GM23338 (cell line): ENCODE data around the gene TMPRSS5. TPM values are rescaled to one million over a fixed set of nuclear protein-coding genes. Genes with fewer than 3 reads are reported as not detected.

Source experiments
- ATAC-seq: fragments of 200-7000 bp; cut with Tn5 transposase; 3 replicates; pipeline ENCODE4 v1.9.1; 2020
- DNase-seq: peaks from one replicate; pipeline ENCODE4 v3.0.0-alpha.2; 2015; ENCODE audit warnings: low spot score
- H2AFZ ChIP-seq: fragments of 200-600 bp; sonication (generic); 2 replicates; pipeline ENCODE4 v1.8.0; 2016; ENCODE audit warnings: antibody characterized with exemption, mild to moderate bottlenecking, moderate library complexity
- H3F3A ChIP-seq: fragments of 200-600 bp; sonication (generic); replicated peaks from 2 replicates; pipeline ENCODE4 v1.8.0; 2017; ENCODE audit warnings: antibody characterized with exemption, mixed run types, low read depth
- H3K27ac ChIP-seq: fragments of 200-600 bp; sonication (generic); 2 replicates; pipeline ENCODE4 v1.6.1; 2016; ENCODE audit warnings: low read depth
- H3K27me3 ChIP-seq: fragments of 200-600 bp; sonication (generic); 2 replicates; pipeline ENCODE4 v1.8.0; 2016; ENCODE audit warnings: mild to moderate bottlenecking, mixed run types, moderate library complexity; ENCODE audit not compliant: insufficient read depth
- H3K36me3 ChIP-seq: fragments of 200-600 bp; sonication (generic); 2 replicates; pipeline ENCODE4 v1.8.0; 2016; ENCODE audit warnings: mild to moderate bottlenecking; ENCODE audit not compliant: insufficient read depth
- H3K4me1 ChIP-seq: fragments of 200-600 bp; sonication (generic); 2 replicates; pipeline ENCODE4 v1.8.0; 2016; ENCODE audit warnings: mild to moderate bottlenecking, moderate library complexity; ENCODE audit not compliant: insufficient read depth
- H3K4me2 ChIP-seq: fragments of 200-600 bp; sonication (generic); 2 replicates; pipeline ENCODE4 v1.7.1; 2017; ENCODE audit warnings: mixed run types
- H3K4me3 ChIP-seq: fragments of 200-600 bp; sonication (generic); 2 replicates; pipeline ENCODE4 v1.6.1; 2016; ENCODE audit warnings: mixed run types
- H3K79me2 ChIP-seq: fragments of 200-600 bp; sonication (generic); replicated peaks from 2 replicates; pipeline ENCODE4 v1.8.0; 2017; ENCODE audit warnings: mild to moderate bottlenecking; ENCODE audit not compliant: insufficient read depth
- H3K9me2 ChIP-seq: fragments of 200-600 bp; sonication (generic); 2 replicates; pipeline ENCODE4 v1.8.0; 2017; ENCODE audit not compliant: insufficient read depth
- H4K20me1 ChIP-seq: fragments of 200-600 bp; sonication (generic); replicated peaks from 2 replicates; pipeline ENCODE4 v1.8.0; 2017; ENCODE audit warnings: mild to moderate bottlenecking; ENCODE audit not compliant: insufficient read depth
- H3K27ac Mint-ChIP-seq: 2 replicates; pipeline ENCODE4 v1.8.0; 2020; ENCODE audit warnings: inconsistent platforms, mild to moderate bottlenecking, moderate library complexity, mixed read lengths
- H3K27me3 Mint-ChIP-seq: 3 replicates; pipeline ENCODE4 v1.8.0; 2022; ENCODE audit warnings: low read depth, mild to moderate bottlenecking, moderate library complexity, mixed read lengths, inconsistent platforms; ENCODE audit not compliant: insufficient read depth, poor library complexity
- H3K36me3 Mint-ChIP-seq: 3 replicates; pipeline ENCODE4 v1.8.0; 2021; ENCODE audit warnings: low read depth, mild to moderate bottlenecking, inconsistent platforms, moderate library complexity, mixed read lengths
- H3K4me1 Mint-ChIP-seq: 3 replicates; pipeline ENCODE4 v1.8.0; 2020; ENCODE audit warnings: mild to moderate bottlenecking, inconsistent platforms, mixed read lengths
- H3K4me3 Mint-ChIP-seq: 3 replicates; pipeline ENCODE4 v1.8.0; 2021; ENCODE audit warnings: moderate library complexity, mild to moderate bottlenecking, inconsistent platforms, mixed read lengths
- H3K9me3 Mint-ChIP-seq: 3 replicates; pipeline ENCODE4 v1.8.0; 2020; ENCODE audit warnings: moderate library complexity, mild to moderate bottlenecking, inconsistent platforms, mixed read lengths
- CREB1 ChIP-seq: fragments of 250-450 bp; sonication (Bioruptor Pico); IDR thresholded peaks from 2 replicates; pipeline ENCODE4 v1.5.0; 2020; ENCODE audit warnings: low read depth, mild to moderate bottlenecking, moderate library complexity
- CTCF ChIP-seq, 2 experiments: fragments of 200-600 bp in 1 of 2; sonication (generic) in 1 of 2; conservative IDR thresholded peaks; 2 replicates each; pipeline versions ENCODE4 v1.5.1 to v1.6.1; 2016 to 2017; ENCODE audit warnings: antibody characterized with exemption in 2 of 2, low read depth in 2 of 2, mild to moderate bottlenecking in 2 of 2, moderate library complexity in 1 of 2
- EZH2 ChIP-seq: fragments of 200-600 bp; sonication (generic); IDR thresholded peaks from one replicate; pipeline ENCODE4 v1.8.0; 2017; ENCODE audit warnings: antibody characterized with exemption, mild to moderate bottlenecking, low read depth; ENCODE audit not compliant: unreplicated experiment
- NANOG ChIP-seq: IDR thresholded peaks from 2 replicates; pipeline ENCODE4 v1.6.1; 2016; ENCODE audit warnings: antibody characterized with exemption, borderline replicate concordance
- POLR2AphosphoS5 ChIP-seq: IDR thresholded peaks from 2 replicates; pipeline ENCODE4 v1.6.1; 2016; ENCODE audit warnings: antibody characterized with exemption, low read depth
- ZNF114 ChIP-seq: fragments of 250-450 bp; sonication (Bioruptor Pico); IDR thresholded peaks from 2 replicates; pipeline ENCODE4 v1.5.0; 2020; ENCODE audit warnings: mild to moderate bottlenecking, moderate library complexity
- ZNF331 ChIP-seq: fragments of 250-450 bp; sonication (Bioruptor Pico); IDR thresholded peaks from 2 replicates; pipeline ENCODE4 v1.5.0; 2020; ENCODE audit warnings: low read depth, mild to moderate bottlenecking, moderate library complexity
- polyA plus RNA-seq: library from polyadenylated mRNA; unstranded; fragments of >200 nt; fragmentation: Nextera tagmentation; extraction: Ambion mirVana; gene quantifications from 2 replicates; pipeline ENCODE4 v1.2.1, GENCODE V29; 2016
- total RNA-seq: library from RNA; depleted of rRNA; stranded (reverse); fragments of >200 nt; shearing (Covaris generic); gene quantifications from 2 replicates; pipeline ENCODE4 v1.2.3, GENCODE V29; 2014

Gene TMPRSS5
- total and polyA plus RNA-seq, 2 experiments from 2014 or later, result not detected

GRCh38 chr11:113694390-113694789 is 11.7 kb downstream of the TMPRSS5 start:
- Mint-ChIP-seq H3K27ac (no peak overlapping the region), H3K4me3 (no peak overlapping the region), H3K36me3 (no peaks in the 10 kb centered on the region), H3K27me3 (peaks cover 9% of the 10 kb centered on the region), H3K4me1 (peaks cover 4% of the 10 kb centered on the region; the same call in 2 of the 3 replicates), H3K9me3 (no peaks in the 10 kb centered on the region)
- no peak for ATAC-seq
- no peak for DNase-seq
- Histone ChIP-seq H3K4me3 (no peak overlapping the region), H2AFZ (no peak overlapping the region), H4K20me1 (no peaks in the 10 kb centered on the region), H3K36me3 (no peaks in the 10 kb centered on the region), H3K27me3 (no peaks in the 10 kb centered on the region), H3F3A (no peaks in the 10 kb centered on the region), H3K9me2 (no peaks in the 10 kb centered on the region), H3K79me2 (no peaks in the 10 kb centered on the region), H3K27ac (no peak overlapping the region), H3K4me1 (no peaks in the 10 kb centered on the region), H3K4me2 (no peak overlapping the region)
- TF ChIP-seq NANOG (no peak), ZNF331 (CRISPR knock-in tag) (no peak), CREB1 (CRISPR knock-in tag) (no peak), EZH2 (no peak), ZNF114 (CRISPR knock-in tag) (no peak), POLR2AphosphoS5 (no peak)

- H3K4me2 ChIP-seq, result no peak overlapping the region
- H3F3A ChIP-seq, result no peaks in the 10 kb centered on the region
- H4K20me1 ChIP-seq, result no peaks in the 10 kb centered on the region
- H3K4me1 ChIP-seq, result no peaks in the 10 kb centered on the region
- Mint-ChIP-seq H3K27ac (no peak overlapping the region), H3K4me1 (peaks cover 4% of the 10 kb centered on the region; the same call in 2 of the 3 replicates), H3K36me3 (no peaks in the 10 kb centered on the region), H3K27me3 (peaks cover 5% of the 10 kb centered on the region), H3K9me3 (no peaks in the 10 kb centered on the region), H3K4me3 (no peak overlapping the region)
- no peaks in the 10 kb centered on the region for H3K36me3 ChIP-seq
- no peak overlapping the region for H3K27ac ChIP-seq
- no peaks in the 10 kb centered on the region for H3K9me2 ChIP-seq
- H3K27me3 ChIP-seq, result no peaks in the 10 kb centered on the region
- no peak overlapping the region for H3K4me3 ChIP-seq
- H2AFZ ChIP-seq, result no peak overlapping the region
- TF ChIP-seq ZNF331 (CRISPR knock-in tag) (no peak), CTCF (conservative IDR thresholded peaks at IDR 0.05; ENCODE audit: low read depth in 2 of 2) (0 out of 4 replicates have a peak, but pooled peaks of 1 of the 2 experiments have one; percentile 9)
- DNase-seq (no peak), ATAC-seq (peak; percentile 14; the same call in 1 of the 3 replicates)
- no peaks in the 10 kb centered on the region for H3K79me2 ChIP-seq
These were observed 13.1 kb downstream of the TMPRSS5 start for GRCh38 chr11:113693030-113693429.
